ENCODE data around the gene TTC33. TPM values are rescaled to one million over a fixed set of nuclear protein-coding genes. Genes with fewer than 3 reads are reported as not detected.

The TTC33 gene
- total and polyA plus RNA-seq, 2 of the 4 experiments (the other 2 are of a cell fraction), result 3.1 to 8.1 TPM

- Histone ChIP-seq H4K5ac (ENCODE audit: low read depth, low read length) (no peak overlapping the region), H2BK120ac (ENCODE audit: low read depth, low read length) (no peak overlapping the region), H2AK5ac (ENCODE audit: low read depth, low read length) (no peak overlapping the region), H3K4me1 (ENCODE audit: control insufficient read depth, insufficient read depth, low read length) (no peaks in the 10 kb centered on the region), H3K27me3 (ENCODE audit: control insufficient read depth, insufficient read depth, low read length) (no peaks in the 10 kb centered on the region), H2AK9ac (replicated peaks; ENCODE audit: low read depth, low read length, poor library complexity) (no peak overlapping the region), H2BK20ac (ENCODE audit: low read depth, low read length) (no peak overlapping the region), H3K27ac (ENCODE audit: insufficient read depth, low read length) (no peak overlapping the region), H2BK15ac (ENCODE audit: low read depth, low read length) (no peak overlapping the region), H3K23ac (ENCODE audit: low read depth, low read length) (no peak overlapping the region), H3K9me3 (ENCODE audit: control insufficient read depth, insufficient read depth, low read length) (no peaks in the 10 kb centered on the region), H3K18ac (ENCODE audit: low read depth, low read length) (no peak overlapping the region), H2BK5ac (ENCODE audit: low read depth, low read length, poor library complexity, severe bottlenecking) (no peak overlapping the region), H4K8ac (ENCODE audit: low read depth in 2 of 2, low read length in 2 of 2) (no peak overlapping the region), H2AFZ (replicated peaks; ENCODE audit: low read length, poor library complexity) (no peak overlapping the region), H3K56ac (ENCODE audit: extremely low read depth, insufficient read depth, low read length) (no peak overlapping the region), H3K9ac (ENCODE audit: low read depth, low read length) (no peak overlapping the region), H3K4ac (ENCODE audit: low read depth, low read length) (no peak overlapping the region), H3K36me3 (ENCODE audit: control insufficient read depth, insufficient read depth, low read length) (no peaks in the 10 kb centered on the region), H3K9me1 (ENCODE audit: insufficient read depth, low read length) (no peaks in the 10 kb centered on the region), H3K14ac (replicated peaks; ENCODE audit: low read depth, low read length) (no peak overlapping the region), H3K4me3 (ENCODE audit: insufficient read depth, low read depth, low read length) (no peak overlapping the region), H4K20me1 (ENCODE audit: insufficient read depth, low read length) (no peaks in the 10 kb centered on the region), H3K4me2 (ENCODE audit: low read depth, low read length) (no peak overlapping the region), H4K91ac (ENCODE audit: insufficient read depth, low read depth, low read length) (no peak overlapping the region), H3K79me1 (ENCODE audit: low read depth in 1 of 2, low read length in 2 of 2) (no peaks in the 10 kb centered on the region)
- in situ Hi-C loops (cut with MboI; ENCODE audit: low sequenced_read_pairs) (no loop called here), dilution Hi-C loops (cut with HindIII; ENCODE audit: low sequenced_read_pairs, unreplicated experiment) (no loop called here), intact Hi-C loops (cut with micrococcal nuclease) (no loop called here)
- no CpG with 5 or more reads among the region's 1 CpG for WGBS, 2 experiments (ENCODE audit: extremely low coverage in 2 of 2, insufficient read length in 1 of 2)
- ChIA-PET CTCF (no interaction called here), POLR2A (ENCODE audit: unreplicated experiment) (no interaction called here)
- ATAC-seq (ENCODE audit: low read depth) (no peak), DNase-seq (no peak)
- BruUV-seq (replicated peaks), result no TSS peak
- TF ChIP-seq RFX5 (IDR thresholded peaks at IDR 0.05; ENCODE audit: low read depth, low read length), result no peak
- no peak for TF ChIP-seq SMC3 (IDR thresholded peaks at IDR 0.05; ENCODE audit: low read depth, low read length)
- no peak for TF ChIP-seq BHLHE40 (IDR thresholded peaks at IDR 0.05; ENCODE audit: low read depth, low read length)
- TF ChIP-seq, protein P1, sequence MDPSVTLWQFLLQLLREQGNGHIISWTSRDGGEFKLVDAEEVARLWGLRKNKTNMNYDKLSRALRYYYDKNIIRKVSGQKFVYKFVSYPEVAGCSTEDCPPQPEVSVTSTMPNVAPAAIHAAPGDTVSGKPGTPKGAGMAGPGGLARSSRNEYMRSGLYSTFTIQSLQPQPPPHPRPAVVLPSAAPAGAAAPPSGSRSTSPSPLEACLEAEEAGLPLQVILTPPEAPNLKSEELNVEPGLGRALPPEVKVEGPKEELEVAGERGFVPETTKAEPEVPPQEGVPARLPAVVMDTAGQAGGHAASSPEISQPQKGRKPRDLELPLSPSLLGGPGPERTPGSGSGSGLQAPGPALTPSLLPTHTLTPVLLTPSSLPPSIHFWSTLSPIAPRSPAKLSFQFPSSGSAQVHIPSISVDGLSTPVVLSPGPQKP (IDR thresholded peaks at IDR 0.05; ENCODE audit: borderline replicate concordance, low read depth, low read length), result no peak
- TF ChIP-seq MAFK (IDR thresholded peaks at IDR 0.05; ENCODE audit: low read depth, low read length), result no peak
- TF ChIP-seq POLR2A (IDR thresholded peaks at IDR 0.05; ENCODE audit: low read depth, low read length), result no peak
- no peak for TF ChIP-seq NFE2L2 (IDR thresholded peaks at IDR 0.05; ENCODE audit: low read depth, low read length)
- TF ChIP-seq CHD1 (IDR thresholded peaks at IDR 0.05; ENCODE audit: low read depth, low read length), result no peak
- no peak for TF ChIP-seq FOS (IDR thresholded peaks at IDR 0.05; ENCODE audit: low read depth, low read length)
- no peak for TF ChIP-seq CEBPB (IDR thresholded peaks at IDR 0.05; ENCODE audit: low read depth, low read length)
- no peak for TF ChIP-seq CTCF (conservative IDR thresholded peaks at IDR 0.05; ENCODE audit: low read depth, low read length)
- TF ChIP-seq USF2 (IDR thresholded peaks at IDR 0.05; ENCODE audit: low read depth, low read length), result no peak
- no peak for TF ChIP-seq MXI1 (IDR thresholded peaks at IDR 0.05; ENCODE audit: borderline replicate concordance, low read depth, low read length)
- TF ChIP-seq RAD21 (IDR thresholded peaks at IDR 0.05; ENCODE audit: low read length), result no peak
- TF ChIP-seq MAZ (IDR thresholded peaks at IDR 0.05; ENCODE audit: borderline replicate concordance, low read depth, low read length), result no peak
- no peak for TF ChIP-seq RCOR1 (IDR thresholded peaks at IDR 0.05; ENCODE audit: insufficient replicate concordance, low read length)
Observed at GRCh38 chr5:40465416-40465815, 290.3 kb downstream of the TTC33 start.

Data from IMR-90 (cell line).